Measurements from ENCODE around the gene CCNJL. TPM values are rescaled to one million over a fixed set of nuclear protein-coding genes. Genes with fewer than 3 reads are reported as not detected.
"Not testable (repeated sequence)": the region's sequence is repeated elsewhere in the genome, so short reads cannot be mapped to it uniquely, and the experiment has no call there.

CCNJL gene, protein sequence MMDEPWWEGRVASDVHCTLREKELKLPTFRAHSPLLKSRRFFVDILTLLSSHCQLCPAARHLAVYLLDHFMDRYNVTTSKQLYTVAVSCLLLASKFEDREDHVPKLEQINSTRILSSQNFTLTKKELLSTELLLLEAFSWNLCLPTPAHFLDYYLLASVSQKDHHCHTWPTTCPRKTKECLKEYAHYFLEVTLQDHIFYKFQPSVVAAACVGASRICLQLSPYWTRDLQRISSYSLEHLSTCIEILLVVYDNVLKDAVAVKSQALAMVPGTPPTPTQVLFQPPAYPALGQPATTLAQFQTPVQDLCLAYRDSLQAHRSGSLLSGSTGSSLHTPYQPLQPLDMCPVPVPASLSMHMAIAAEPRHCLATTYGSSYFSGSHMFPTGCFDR
- 10 to 100 TPM in 2 of 5 donors, 1 to 10 TPM in 3; 7.9 to 12.7 (median 9.6) TPM for polyA plus RNA-seq (ENCODE audit: insufficient read depth in 1 of 5, insufficient read length in 5 of 5, low replicate concordance in 1 of 5)
- long read RNA-seq, donor 1, partial matches to known transcripts, result 0 of 1 reads
- long read RNA-seq, donor 1, other reads (novel, unspliced or antisense), result 0 of 1 reads
- long read RNA-seq, donor 2, partial matches to known transcripts, result 0 of 2 reads
- long read RNA-seq, donor 2, other reads (novel, unspliced or antisense), result 0 of 2 reads
- long read RNA-seq, donor 3, result 0 reads
- long read RNA-seq, donor 4, result 0 reads
- long read RNA-seq, donor 5, partial matches to known transcripts, result 7 of 7 reads
- long read RNA-seq, donor 5, other reads (novel, unspliced or antisense), result 0 of 7 reads
- long read RNA-seq, donor 6, partial matches to known transcripts, result 5 of 9 reads
- long read RNA-seq, donor 6, other reads (novel, unspliced or antisense), result 0 of 9 reads
- long read RNA-seq, donor 7, partial matches to known transcripts, result 0 of 1 reads
- long read RNA-seq, donor 7, other reads (novel, unspliced or antisense), result 0 of 1 reads
- long read RNA-seq, donor 8, partial matches to known transcripts, result 0 of 1 reads
- long read RNA-seq, donor 8, other reads (novel, unspliced or antisense), result 0 of 1 reads

GRCh38 chr5:160312134-160312959 lies at the start of gene CCNJL:
Gene CCNJL (minus strand): TSS chr5:160312564. CDS start chr5:160311923, 641 bp downstream.
- peak; percentile 78 to 80 for DNase-seq

DNA sequence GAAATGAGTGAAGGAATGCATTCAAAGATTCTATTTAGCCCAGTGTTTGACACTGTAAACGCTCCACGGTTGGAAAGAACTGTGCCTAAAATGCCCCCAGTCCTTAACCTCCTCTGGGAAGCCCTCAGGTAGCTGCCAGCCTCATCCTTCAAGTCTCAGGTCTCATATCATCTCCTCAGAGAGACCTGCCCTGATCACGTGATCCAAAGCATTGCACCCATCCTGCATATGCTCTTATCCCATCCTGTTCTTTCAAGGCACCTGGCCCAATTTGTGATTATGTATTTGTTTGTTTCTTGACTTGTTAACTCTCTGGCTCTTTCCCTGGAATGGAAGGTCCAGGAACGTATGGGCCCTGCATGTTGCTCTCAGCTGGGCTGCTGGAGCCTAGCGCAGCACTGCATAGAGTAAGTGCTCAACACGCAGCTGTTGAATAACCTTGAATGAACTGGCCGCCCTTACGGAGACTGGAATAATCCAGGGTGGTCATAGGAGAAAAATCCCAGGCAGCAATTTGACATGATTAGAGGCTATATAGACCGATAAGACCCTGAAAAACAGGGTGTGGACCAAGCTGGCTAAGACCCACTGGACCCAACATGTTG lies 49.4 kb upstream of the CCNJL start:
- DNase-seq, result no peak

GRCh38 chr5:160360310-160360709 lies 47.9 kb upstream of the CCNJL start:
- no peak for DNase-seq

DNA sequence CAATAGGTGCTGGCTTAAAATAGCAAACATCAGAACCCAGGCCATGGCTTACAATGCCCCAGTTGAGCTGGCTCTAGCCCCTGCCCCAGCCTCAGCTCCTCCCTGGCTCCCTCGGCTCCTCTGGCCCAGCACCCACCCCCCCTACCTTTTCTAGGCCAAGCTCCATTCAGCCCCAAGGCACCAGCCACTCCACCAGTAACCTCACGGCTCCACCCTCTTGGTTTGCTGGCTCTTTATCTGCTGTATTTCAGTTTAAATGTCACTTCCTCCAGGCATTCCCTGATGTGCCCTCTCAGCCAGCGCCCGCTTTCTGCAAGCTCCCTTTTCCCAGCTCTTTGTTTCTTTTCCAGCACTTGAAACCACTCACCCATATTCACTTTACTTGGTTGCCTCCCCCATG lies 47.5 kb upstream of the CCNJL start:
- DNase-seq, result no peak

DNA sequence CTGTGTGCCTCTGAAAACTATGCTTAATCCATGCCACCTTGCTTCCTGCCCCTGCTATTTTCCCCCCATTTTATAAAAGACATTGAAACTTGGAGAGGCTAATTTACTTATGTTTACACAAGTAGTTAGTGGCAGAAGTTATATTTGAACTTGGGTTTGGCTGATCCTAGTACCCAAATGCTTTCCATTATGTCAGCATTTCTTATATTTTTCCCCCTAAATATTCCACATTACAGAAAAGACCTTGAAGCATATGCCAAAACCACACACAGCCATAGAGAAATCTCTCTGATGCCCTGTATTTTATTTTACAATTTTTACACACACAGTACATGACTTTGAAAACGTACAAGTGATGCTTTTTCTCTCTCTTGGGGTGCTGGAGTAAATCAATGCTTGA lies 46.9 kb upstream of the CCNJL start:
- DNase-seq, result no peak

DNA sequence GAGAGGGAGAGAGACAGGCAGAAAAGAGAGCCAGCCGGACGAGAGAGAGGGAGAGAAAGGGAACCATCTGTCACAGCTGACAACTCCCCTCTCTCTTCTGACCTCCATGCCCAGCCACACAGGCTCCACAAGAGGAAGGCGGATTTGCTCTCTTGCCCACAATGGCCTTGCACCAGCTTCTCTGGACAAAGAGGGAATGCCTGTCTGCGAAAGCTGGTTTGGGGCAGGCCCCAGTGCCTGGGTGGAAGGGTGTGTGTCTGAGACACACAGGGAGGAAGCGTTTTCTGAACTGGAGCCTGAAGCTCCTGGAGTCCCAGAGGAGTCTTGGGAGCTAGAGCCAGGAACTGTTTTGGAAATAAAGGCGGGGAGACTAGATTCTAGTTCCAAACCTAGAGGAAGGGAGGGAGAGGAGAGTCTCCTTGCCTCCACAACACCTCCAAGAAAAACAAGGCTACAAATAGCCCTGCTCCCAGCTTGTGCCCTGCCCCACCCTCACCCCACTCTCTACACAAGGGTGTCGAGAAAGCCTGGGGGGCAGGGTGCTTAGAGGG lies 45.6 kb upstream of the CCNJL start:
- DNase-seq, result no peak

DNA sequence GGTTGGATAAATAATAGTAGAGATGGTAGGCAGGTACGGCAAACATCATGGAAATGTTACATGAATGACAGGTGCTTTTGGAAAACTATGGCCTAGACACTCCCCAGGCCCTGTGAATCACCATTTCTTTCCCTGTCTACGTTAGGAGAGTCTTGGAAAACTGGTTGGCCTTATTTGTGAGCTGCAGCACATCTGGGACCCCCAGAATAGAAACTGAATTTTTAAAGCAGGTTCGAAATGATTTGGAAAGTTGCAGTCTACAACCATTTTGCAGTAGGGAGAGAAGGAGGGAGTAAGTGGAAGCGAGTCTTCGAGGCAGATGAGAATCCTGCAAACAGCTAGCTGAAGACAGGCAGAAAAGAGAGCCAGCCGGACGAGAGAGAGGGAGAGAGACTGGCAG lies 45.0 kb upstream of the CCNJL start:
- DNase-seq, result no peak

DNA sequence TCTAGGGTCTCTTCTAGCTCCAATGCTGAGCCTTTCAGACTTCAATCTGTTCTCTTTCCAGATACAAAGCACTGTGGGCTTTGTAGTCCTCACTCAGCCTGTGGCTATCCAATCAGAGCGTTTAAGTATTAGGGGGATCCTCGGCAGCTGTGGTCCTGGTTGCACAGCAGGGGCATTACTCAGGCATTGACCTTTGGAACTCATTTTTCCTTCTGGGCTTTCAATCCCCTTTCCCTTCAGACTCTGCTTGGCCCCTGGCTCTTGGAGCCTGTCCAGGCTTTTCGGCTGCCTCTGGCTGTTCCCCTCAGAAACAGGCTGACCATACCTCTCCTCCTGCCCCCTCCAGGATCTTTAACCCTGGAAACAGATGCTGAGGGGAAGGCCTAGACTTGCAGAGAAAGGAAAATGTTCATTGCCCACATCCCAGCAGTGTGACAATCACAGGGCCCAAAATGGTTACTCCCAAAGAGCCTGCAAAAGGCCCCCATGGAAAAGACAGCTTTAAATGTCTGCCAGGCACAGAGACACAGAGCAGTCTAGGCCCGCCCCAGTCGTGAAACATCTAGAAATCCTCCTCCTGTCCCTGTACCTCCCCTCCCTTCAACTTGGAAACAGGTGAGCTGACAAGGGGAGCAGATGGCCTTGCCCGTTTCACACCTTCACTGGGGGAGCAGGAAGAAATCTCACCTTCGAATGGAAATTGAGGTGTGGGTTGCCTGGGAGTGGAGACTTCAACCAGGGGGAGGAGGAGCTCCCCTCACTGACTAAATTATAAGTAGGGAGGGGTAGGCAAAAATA lies 44.4 kb upstream of the CCNJL start:
- DNase-seq, result no peak

- no peak for DNase-seq
These were observed 42.3 kb upstream of the CCNJL start for GRCh38 chr5:160354666-160355065.

GRCh38 chr5:160353379-160353778 lies 41.0 kb upstream of the CCNJL start:
- no peak for DNase-seq

DNA sequence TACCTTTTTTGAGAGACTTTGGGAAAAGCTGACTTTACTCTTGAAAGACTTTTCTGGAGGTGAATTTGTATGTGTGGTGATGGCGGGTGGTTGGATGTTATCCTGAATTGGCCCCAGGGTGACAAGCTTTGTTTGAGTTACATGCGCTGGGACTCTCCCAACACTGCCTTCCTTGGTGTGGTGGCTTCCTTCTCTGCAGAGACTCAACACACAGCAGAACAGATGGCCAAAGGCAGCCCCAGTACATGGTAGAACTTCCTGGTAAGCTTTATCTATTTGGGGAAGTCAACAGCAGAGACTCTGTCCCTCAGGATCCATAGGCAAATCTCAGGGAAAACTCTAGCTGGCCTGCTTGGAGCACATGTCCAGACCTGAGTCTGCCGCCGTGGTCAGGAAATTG lies 39.9 kb upstream of the CCNJL start:
- DNase-seq, result no peak

DNA sequence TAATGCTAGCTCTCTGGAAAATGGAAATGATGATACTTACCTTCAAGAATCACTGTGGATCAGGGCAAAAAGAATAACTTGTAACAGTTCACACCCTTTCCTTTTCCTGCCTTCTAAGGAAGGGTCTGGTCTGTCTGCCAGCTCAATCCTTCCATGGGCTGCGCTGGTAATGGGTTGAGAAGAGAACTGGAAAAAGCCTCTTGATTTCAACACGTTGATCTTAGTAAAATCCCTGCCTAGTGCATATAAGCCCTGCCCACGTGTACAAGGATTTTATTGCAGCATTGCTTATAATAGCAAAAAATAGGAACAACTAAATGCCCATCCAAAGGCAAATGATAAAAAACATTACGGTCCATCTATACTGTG lies 37.6 kb upstream of the CCNJL start:
- DNase-seq, result no peak

- no peak for DNase-seq
These were observed 37.0 kb upstream of the CCNJL start for GRCh38 chr5:160349249-160349934.

DNA sequence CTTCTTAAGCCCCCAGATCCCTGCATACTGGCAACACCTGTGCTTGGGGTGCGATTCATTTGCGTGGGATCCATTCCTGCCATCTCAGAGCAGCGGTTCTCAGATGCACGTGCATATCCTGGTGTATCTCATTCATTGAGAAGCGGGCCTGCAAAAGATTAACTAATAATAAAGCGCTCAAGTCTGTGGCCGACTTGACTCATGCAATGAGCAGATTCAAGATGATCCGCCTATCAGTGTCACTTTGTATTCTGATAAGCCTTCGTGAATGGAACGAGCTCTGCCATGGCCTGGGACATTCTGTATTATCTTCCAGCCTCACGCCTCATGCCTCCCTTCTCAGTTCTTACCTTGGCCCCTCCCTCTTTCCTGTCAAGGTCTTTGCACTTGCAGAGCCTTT lies 35.7 kb upstream of the CCNJL start:
- DNase-seq, result no peak

DNA sequence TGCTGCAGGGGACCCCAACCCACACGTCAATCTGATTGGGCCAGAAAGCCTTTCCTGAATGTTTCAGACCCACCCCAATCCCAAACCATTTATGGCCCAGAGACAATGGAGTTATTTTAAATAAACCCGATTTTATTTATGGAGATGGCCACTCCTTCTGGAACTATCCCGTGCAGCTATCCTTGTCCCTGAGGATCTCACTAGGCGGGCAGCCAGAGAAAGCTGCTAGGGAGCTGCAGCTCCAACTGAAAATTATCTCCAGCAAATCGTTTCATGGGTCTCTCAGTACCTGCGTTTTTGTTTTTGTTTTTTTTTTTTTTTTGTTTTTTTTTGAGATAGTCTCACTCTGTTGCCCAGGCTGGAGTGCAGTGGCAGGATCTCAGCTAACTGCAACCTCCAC lies 35.1 kb upstream of the CCNJL start:
- no peak for DNase-seq

GRCh38 chr5:160342413-160342941 lies 30.1 kb upstream of the CCNJL start:
- no peak for DNase-seq

DNA sequence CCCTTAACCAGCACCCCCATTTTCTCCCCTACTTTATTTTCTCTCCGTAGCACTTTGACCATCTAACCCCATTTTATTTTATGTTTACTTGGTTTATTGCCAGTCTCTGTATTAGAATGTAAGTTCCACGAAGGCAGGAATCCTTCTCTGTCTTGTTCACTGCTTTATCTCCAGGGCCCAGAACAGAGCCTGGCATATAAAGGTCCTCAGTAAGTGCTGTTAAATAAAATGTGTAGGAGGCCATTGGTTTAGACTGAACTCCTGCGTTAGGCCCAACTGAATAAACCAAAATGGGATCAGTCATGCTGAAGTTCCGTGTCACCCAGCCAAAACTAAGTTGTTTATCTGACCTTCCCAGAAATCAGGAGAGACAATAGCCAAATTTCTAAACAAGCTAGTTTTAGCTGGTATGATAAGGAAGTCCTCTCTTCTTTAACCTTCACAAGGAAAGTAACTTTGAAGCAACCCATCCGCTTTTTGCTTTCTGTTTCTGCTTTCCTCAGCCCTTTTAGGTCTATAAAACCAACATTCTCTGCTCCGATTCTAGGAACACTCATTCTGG lies 29.0 kb upstream of the CCNJL start:
- no peak for DNase-seq

GRCh38 chr5:160340513-160340912 lies 28.1 kb upstream of the CCNJL start:
- DNase-seq, result not testable (repeated sequence)
